ENCODE data around the gene TTR. TPM values are rescaled to one million over a fixed set of nuclear protein-coding genes. Genes with fewer than 3 reads are reported as not detected.

TTR gene
- total and polyA plus RNA-seq, 9 of the 15 experiments (the other 6 are each of a cell fraction or from before 2014, with no cell fraction given) = 0.17 to 0.53 TPM; not detected in 7

- Histone ChIP-seq H3K79me2 (ENCODE audit: control insufficient read depth, insufficient read depth, low read length) (no peaks in the 10 kb centered on the region), H4K20me1 (replicated peaks; ENCODE audit: control insufficient read depth, insufficient read depth, low read length) (no peaks in the 10 kb centered on the region), H3K9me1 (ENCODE audit: control insufficient read depth, insufficient read depth, low read length) (no peaks in the 10 kb centered on the region), H2AFZ (ENCODE audit: low read depth, low read length) (no peak overlapping the region), H3K27me3 (ENCODE audit: control insufficient read depth in 2 of 2, insufficient read depth in 2 of 2, low read length in 2 of 2) (peaks cover 0 to 6% of the 10 kb centered on the region in 2 experiments; a peak in 1 of 5 replicates), H3K27ac (ENCODE audit: extremely low read depth, low read depth, low read length) (no peak overlapping the region), H3K9ac (ENCODE audit: insufficient read depth in 1 of 2, low read depth in 2 of 2, low read length in 2 of 2) (no peak overlapping the region), H3K4me2 (ENCODE audit: insufficient read depth, low read length) (no peak overlapping the region), H3K36me3 (ENCODE audit: control insufficient read depth, insufficient read depth, low read length) (no peaks in the 10 kb centered on the region), H3K4me3 (no peak overlapping the region), H3K9me3 (replicated peaks; ENCODE audit: control insufficient read depth, insufficient read depth, low read depth, low read length) (no peaks in the 10 kb centered on the region), H3K4me1 (replicated peaks in 1 of 2; ENCODE audit: control insufficient read depth in 2 of 2, insufficient read depth in 2 of 2, low read length in 2 of 2) (no peaks in the 10 kb centered on the region; a peak in 2 of 5 replicates)
- POLR2A ChIA-PET = interaction anchor here (1.6 kb wide), 1 partner anchor 9 kb away, joined by 3 read pairs; no protein-coding TSS in a partner anchor
- 0% methylated on average over 3 of the region's 3 CpGs for WGBS (ENCODE audit: insufficient coverage, low coverage, missing lambda C conversion rate)
- in situ Hi-C loops (cut with MboI) = no loop called here
- ATAC-seq (peak; percentile 53), FAIRE-seq (no peak), DNase-seq (ENCODE audit: extremely low read depth in 1 of 4, low spot score in 3 of 4) (no peak)
- CTCF ChIA-PET (ENCODE audit: low intra/inter-chr PET ratio) = no interaction called here
- intact Hi-C loops (cut with micrococcal nuclease) = loop anchor here (10.0 kb wide), 1 partner anchor 190 kb away; no protein-coding TSS in a partner anchor
- BruUV-seq (replicated peaks) = no TSS peak
- no peak for TF ChIP-seq NRF1 (conservative IDR thresholded peaks at IDR 0.05 in 1 of 2, IDR thresholded peaks at IDR 0.05 in 1 of 2)
- TF ChIP-seq STAG1 (CRISPR knock-in tag; IDR thresholded peaks at IDR 0.05; ENCODE audit: borderline replicate concordance) = no peak
- TF ChIP-seq, protein P1, sequence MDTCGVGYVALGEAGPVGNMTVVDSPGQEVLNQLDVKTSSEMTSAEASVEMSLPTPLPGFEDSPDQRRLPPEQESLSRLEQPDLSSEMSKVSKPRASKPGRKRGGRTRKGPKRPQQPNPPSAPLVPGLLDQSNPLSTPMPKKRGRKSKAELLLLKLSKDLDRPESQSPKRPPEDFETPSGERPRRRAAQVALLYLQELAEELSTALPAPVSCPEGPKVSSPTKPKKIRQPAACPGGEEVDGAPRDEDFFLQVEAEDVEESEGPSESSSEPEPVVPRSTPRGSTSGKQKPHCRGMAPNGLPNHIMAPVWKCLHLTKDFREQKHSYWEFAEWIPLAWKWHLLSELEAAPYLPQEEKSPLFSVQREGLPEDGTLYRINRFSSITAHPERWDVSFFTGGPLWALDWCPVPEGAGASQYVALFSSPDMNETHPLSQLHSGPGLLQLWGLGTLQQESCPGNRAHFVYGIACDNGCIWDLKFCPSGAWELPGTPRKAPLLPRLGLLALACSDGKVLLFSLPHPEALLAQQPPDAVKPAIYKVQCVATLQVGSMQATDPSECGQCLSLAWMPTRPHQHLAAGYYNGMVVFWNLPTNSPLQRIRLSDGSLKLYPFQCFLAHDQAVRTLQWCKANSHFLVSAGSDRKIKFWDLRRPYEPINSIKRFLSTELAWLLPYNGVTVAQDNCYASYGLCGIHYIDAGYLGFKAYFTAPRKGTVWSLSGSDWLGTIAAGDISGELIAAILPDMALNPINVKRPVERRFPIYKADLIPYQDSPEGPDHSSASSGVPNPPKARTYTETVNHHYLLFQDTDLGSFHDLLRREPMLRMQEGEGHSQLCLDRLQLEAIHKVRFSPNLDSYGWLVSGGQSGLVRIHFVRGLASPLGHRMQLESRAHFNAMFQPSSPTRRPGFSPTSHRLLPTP (IDR thresholded peaks at IDR 0.05; ENCODE audit: borderline replicate concordance, extremely low read depth, insufficient read length) = no peak
- TF ChIP-seq, protein P2, sequence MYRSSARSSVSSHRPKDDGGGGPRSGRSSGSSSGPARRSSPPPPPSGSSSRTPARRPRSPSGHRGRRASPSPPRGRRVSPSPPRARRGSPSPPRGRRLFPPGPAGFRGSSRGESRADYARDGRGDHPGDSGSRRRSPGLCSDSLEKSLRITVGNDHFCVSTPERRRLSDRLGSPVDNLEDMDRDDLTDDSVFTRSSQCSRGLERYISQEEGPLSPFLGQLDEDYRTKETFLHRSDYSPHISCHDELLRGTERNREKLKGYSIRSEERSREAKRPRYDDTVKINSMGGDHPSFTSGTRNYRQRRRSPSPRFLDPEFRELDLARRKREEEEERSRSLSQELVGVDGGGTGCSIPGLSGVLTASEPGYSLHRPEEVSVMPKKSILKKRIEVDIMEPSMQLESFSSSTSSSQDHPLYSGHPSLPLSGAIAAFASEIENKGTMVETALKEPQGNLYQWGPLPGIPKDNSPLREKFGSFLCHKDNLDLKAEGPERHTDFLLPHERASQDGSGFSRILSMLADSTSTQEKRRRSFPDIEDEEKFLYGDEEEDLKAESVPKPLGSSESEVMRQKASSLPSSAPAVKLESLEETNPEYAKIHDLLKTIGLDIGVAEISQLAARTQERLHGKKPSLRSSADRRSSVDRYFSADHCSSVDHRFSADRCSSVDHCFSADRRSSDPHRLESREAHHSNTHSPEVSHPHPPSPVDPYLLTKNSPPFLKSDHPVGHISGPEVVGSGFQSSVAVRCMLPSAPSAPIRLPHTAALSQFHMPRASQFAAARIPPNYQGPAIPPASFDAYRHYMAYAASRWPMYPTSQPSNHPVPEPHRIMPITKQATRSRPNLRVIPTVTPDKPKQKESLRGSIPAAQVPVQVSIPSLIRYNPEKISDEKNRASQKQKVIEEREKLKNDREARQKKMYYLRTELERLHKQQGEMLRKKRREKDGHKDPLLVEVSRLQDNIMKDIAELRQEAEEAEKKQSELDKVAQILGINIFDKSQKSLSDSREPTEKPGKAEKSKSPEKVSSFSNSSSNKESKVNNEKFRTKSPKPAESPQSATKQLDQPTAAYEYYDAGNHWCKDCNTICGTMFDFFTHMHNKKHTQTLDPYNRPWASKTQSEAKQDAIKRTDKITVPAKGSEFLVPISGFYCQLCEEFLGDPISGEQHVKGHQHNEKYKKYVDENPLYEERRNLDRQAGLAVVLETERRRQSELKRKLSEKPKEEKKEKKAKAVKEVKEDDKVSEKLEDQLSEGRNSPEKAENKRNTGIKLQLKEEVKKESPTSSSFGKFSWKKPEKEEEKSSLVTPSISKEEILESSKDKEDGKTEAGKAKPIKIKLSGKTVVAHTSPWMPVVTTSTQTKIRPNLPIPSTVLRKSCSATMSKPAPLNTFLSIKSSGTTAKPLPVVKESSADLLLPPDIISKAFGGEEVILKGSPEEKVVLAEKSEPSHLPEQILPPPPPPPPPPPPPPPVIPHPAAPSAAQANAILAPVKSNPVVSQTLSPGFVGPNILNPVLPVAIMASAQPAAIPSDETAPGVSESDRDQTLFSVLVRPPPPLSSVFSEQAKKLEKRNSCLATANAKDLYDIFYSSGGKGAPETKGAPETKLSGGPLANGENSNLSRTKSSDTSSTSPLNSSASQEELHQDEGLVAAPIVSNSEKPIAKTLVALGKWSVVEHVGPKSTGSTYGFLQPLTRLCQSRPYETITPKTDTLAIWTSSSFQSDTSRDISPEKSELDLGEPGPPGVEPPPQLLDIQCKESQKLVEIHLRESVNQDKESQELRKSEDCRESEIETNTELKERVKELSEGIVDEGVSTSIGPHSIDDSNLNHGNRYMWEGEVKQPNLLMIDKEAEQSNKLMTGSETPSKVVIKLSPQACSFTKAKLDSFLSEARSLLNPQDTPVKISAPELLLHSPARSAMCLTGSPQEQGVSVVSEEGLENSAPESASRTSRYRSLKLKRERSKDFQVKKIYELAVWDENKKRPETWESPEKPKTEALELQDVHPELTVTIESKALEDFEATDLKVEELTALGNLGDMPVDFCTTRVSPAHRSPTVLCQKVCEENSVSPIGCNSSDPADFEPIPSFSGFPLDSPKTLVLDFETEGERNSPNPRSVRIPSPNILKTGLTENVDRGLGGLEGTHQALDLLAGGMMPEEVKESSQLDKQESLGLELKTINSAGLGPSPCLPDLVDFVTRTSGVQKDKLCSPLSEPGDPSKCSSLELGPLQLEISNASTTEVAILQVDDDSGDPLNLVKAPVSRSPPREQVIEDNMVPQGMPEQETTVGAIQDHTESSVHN (IDR thresholded peaks at IDR 0.05; ENCODE audit: borderline replicate concordance in 1 of 2, low read depth in 1 of 2) = no peak
- no peak for TF ChIP-seq ZNF584 (CRISPR knock-in tag; IDR thresholded peaks at IDR 0.05; ENCODE audit: low read depth)
- TF ChIP-seq TBP (optimal IDR thresholded peaks at IDR 0.05; ENCODE audit: low read depth, low read length) = no peak
- TF ChIP-seq, protein P3, sequence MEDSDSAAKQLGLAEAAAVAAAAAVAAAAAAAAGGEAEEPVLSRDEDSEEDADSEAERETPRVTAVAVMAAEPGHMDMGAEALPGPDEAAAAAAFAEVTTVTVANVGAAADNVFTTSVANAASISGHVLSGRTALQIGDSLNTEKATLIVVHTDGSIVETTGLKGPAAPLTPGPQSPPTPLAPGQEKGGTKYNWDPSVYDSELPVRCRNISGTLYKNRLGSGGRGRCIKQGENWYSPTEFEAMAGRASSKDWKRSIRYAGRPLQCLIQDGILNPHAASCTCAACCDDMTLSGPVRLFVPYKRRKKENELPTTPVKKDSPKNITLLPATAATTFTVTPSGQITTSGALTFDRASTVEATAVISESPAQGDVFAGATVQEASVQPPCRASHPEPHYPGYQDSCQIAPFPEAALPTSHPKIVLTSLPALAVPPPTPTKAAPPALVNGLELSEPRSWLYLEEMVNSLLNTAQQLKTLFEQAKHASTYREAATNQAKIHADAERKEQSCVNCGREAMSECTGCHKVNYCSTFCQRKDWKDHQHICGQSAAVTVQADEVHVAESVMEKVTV (CRISPR knock-in tag; IDR thresholded peaks at IDR 0.05) = no peak
- TF ChIP-seq SREBF1 (IDR thresholded peaks at IDR 0.05; ENCODE audit: borderline replicate concordance, low read depth, low read length) = no peak
Observed at GRCh38 chr18:31634331-31634713, 42.6 kb downstream of the TTR start.
